GM12891 (cell line): Measurements from ENCODE around the gene SPIRE1.

ENCODE experiments used
- PAX5 ChIP-seq: IDR thresholded peaks from 2 replicates; pipeline ENCODE4 v1.6.1; 2011; ENCODE audit warnings: low read length, moderate library complexity, mild to moderate bottlenecking; ENCODE audit not compliant: insufficient read depth, severe bottlenecking
- POLR2A ChIP-seq: IDR thresholded peaks from 2 replicates; pipeline ENCODE4 v1.6.1; 2011; ENCODE audit warnings: low read depth, low read length, control low read depth
- POLR2AphosphoS5 ChIP-seq: IDR thresholded peaks from 2 replicates; pipeline ENCODE4 v1.6.1; 2011; ENCODE audit warnings: low read depth, low read length, control low read depth
- POU2F2 ChIP-seq: IDR thresholded peaks from 2 replicates; pipeline ENCODE4 v1.6.1; 2011; ENCODE audit warnings: low read depth, mild to moderate bottlenecking, control low read depth, low read length, moderate library complexity
- SPI1 ChIP-seq: IDR thresholded peaks from 2 replicates; pipeline ENCODE4 v1.6.1; 2011; ENCODE audit warnings: low read depth, low read length, control low read depth
- TAF1 ChIP-seq: IDR thresholded peaks from 2 replicates; pipeline ENCODE4 v1.6.1; 2011; ENCODE audit warnings: low read depth, low read length, control low read depth

- TF ChIP-seq POLR2A = no peak
- no peak for TF ChIP-seq POLR2AphosphoS5
- no peak for TF ChIP-seq PAX5
- no peak for TF ChIP-seq SPI1
- TF ChIP-seq TAF1 = no peak
- TF ChIP-seq POU2F2 = no peak
These were observed 179.4 kb downstream of the SPIRE1 start for GRCh38 chr18:12478269-12479047.
